Stimulated activated CD8-positive, alpha-beta memory T cell treated with anti-CD3 and anti-CD28 coated beads, Interleukin-2, amount 100 ng/mL, for 1 hour (primary cell): ENCODE measurements around the gene CRACR2B.

ENCODE experiments used
- DNase-seq, 2 donors: peaks; one replicate each; pipeline ENCODE4 v3.0.0-alpha.2; 2020; ENCODE audit warnings: low read depth in 2 of 2

The CRACR2B gene

GRCh38 chr11:810040-810567 lies 17.6 kb upstream of the CRACR2B start:
- no peak for DNase-seq

GRCh38 chr11:811446-812245 lies 16.1 kb upstream of the CRACR2B start:
- DNase-seq, result no peak

- no peak for DNase-seq
These were observed 15.3 kb upstream of the CRACR2B start for GRCh38 chr11:812390-812789.

- no peak for DNase-seq
These were observed 14.7 kb upstream of the CRACR2B start for GRCh38 chr11:813072-813455.

GRCh38 chr11:813456-814096 lies 14.1 kb upstream of the CRACR2B start:
- DNase-seq, result no peak

GRCh38 chr11:815675-816432 lies 11.9 kb upstream of the CRACR2B start:
- DNase-seq, result no peak

GRCh38 chr11:816433-816779 lies 11.3 kb upstream of the CRACR2B start:
- no peak for DNase-seq

- no peak for DNase-seq
These were observed 9.2 kb upstream of the CRACR2B start, which contains the start of gene PNPLA2 for GRCh38 chr11:818396-819128. PNPLA2 (plus strand) TSS chr11:818914; CDS start chr11:819719, 805 bp downstream.

GRCh38 chr11:819129-819931 lies 8.4 kb upstream of the CRACR2B start:
- DNase-seq, result peak; percentile 82 to 90

GRCh38 chr11:819943-820649 lies 7.6 kb upstream of the CRACR2B start:
- peak; percentile 85 to 92 for DNase-seq

- DNase-seq, result no peak
These were observed 6.8 kb upstream of the CRACR2B start for GRCh38 chr11:820655-821511.

GRCh38 chr11:821512-822371 lies 6.0 kb upstream of the CRACR2B start:
- no peak for DNase-seq

GRCh38 chr11:823441-824291 lies 4.1 kb upstream of the CRACR2B start:
- DNase-seq, result no peak

GRCh38 chr11:824292-824880 lies 3.3 kb upstream of the CRACR2B start:
- no peak for DNase-seq

GRCh38 chr11:824942-825341 lies 2.8 kb upstream of the CRACR2B start:
- no peak for DNase-seq

- DNase-seq, result no peak
These were observed 2.1 kb upstream of the CRACR2B start for GRCh38 chr11:825366-826226.
